Measurements from ENCODE around the gene CR1.
"Not testable (repeated sequence)": the region's sequence is repeated elsewhere in the genome, so short reads cannot be mapped to it uniquely, and the experiment has no call there.

The CR1 gene

GRCh38 chr1:207578796-207579435 lies 83.0 kb downstream of the CR1 start:
- H3K4me3 ChIP-seq (ENCODE audit: low read length) = no peak overlapping the region
- TF ChIP-seq, protein P1, sequence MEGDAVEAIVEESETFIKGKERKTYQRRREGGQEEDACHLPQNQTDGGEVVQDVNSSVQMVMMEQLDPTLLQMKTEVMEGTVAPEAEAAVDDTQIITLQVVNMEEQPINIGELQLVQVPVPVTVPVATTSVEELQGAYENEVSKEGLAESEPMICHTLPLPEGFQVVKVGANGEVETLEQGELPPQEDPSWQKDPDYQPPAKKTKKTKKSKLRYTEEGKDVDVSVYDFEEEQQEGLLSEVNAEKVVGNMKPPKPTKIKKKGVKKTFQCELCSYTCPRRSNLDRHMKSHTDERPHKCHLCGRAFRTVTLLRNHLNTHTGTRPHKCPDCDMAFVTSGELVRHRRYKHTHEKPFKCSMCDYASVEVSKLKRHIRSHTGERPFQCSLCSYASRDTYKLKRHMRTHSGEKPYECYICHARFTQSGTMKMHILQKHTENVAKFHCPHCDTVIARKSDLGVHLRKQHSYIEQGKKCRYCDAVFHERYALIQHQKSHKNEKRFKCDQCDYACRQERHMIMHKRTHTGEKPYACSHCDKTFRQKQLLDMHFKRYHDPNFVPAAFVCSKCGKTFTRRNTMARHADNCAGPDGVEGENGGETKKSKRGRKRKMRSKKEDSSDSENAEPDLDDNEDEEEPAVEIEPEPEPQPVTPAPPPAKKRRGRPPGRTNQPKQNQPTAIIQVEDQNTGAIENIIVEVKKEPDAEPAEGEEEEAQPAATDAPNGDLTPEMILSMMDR (IDR thresholded peaks at IDR 0.05; ENCODE audit: insufficient read depth, low read depth, low read length, missing control alignments) = no peak

DNA sequence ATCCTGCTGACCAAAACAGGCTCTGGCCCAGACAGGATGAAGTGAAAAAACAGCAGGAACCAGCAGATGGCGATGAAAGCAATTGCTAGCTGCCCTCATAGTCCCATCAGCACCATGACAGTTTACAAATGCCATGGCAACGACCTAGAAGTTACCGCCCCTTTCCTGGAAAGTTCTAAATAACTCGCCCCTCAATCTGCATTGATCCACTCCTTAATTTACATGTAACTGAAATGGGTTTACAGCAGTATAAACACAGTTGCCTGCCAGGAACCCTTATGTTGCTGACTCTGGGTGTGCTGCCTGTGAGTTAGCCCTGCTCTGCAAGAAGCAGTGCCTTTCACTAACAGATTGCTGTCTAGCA lies 83.5 kb downstream of the CR1 start:
- peak; percentile 72 for DNase-seq (ENCODE audit: low read depth)
- TF ChIP-seq, protein P1 (IDR thresholded peaks at IDR 0.05; ENCODE audit: insufficient read depth, low read depth, low read length, missing control alignments) = peak; percentile 74

More at GRCh38 chr1:207578796-207579435, 83.0 kb downstream of the CR1 start:
- no peak for DNase-seq (ENCODE audit: low read depth)

DNA sequence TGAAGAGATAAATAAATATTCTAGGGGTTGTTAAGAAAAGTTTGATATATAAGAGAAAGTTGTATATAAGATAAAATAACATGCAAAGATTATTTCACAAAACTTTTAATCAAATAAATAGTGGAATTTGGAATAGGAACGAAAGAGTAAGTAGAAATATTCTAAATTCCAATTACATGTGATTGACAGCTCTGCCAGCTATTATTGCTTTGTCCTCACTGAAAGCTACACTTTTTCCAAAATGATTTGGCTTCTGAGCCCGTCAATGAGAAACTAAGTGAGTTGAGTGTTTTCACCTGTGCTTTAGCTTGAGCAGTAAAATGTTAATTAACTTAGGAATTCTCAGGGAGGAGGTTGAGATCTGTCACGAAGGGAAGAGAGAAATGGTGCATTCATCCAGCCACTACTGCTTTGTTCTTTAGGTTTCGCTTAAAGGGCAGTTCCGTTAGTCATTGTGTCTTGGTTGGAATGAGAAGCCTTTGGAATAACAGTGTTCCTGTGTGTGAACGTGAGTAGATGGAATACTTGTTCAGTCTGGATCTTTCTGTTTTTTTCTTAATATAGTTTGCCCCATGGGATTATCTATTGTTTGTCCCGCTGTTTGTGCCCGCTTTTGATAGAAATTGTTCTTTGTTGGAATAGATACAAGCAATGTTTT lies 85.7 kb downstream of the CR1 start:
- H3K4me3 ChIP-seq (ENCODE audit: low read length) = no peak overlapping the region
- no peak for DNase-seq (ENCODE audit: low read depth)
- TF ChIP-seq, protein P1 (IDR thresholded peaks at IDR 0.05; ENCODE audit: insufficient read depth, low read depth, low read length, missing control alignments) = no peak

More for the DNA sequence above, 83.5 kb downstream of the CR1 start:
- no peak overlapping the region for H3K4me3 ChIP-seq (ENCODE audit: low read length)

GRCh38 chr1:207589506-207589905 lies 93.5 kb downstream of the CR1 start:
- peak; percentile 42 for DNase-seq (ENCODE audit: low read depth)
- H3K4me3 ChIP-seq (ENCODE audit: low read length) = not testable (repeated sequence)

DNA sequence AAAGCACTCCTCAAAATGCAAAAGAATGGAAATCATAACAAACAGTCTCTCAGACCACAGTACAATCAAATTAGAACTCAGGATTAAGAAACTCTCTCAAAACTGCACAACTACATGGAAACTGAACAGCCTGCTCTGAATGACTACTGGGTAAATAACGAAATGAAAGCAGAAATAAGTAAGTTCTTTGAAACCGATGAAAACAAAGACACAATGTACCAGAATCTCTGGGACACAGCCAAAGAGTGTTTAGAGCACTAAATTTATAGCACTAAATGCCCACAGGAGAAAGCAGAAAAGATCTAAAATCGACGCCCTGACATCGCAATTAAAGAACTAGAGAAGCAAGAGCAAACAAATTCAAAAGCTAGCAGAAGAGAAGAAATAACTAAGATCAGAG lies 95.2 kb downstream of the CR1 start:
- not testable (repeated sequence) for DNase-seq (ENCODE audit: low read depth); H3K4me3 ChIP-seq (ENCODE audit: low read length)

GRCh38 chr1:207594095-207594494 lies 98.1 kb downstream of the CR1 start:
- DNase-seq (ENCODE audit: low read depth); H3K4me3 ChIP-seq (ENCODE audit: low read length): not testable (repeated sequence)

- TF ChIP-seq, protein P1 (IDR thresholded peaks at IDR 0.05; ENCODE audit: insufficient read depth, low read depth, low read length, missing control alignments) = no peak
- DNase-seq (ENCODE audit: low read depth) = peak; percentile 37
- no peak overlapping the region for H3K4me3 ChIP-seq (ENCODE audit: low read length)
Measured at GRCh38 chr1:207603777-207604176, 107.8 kb downstream of the CR1 start.

GRCh38 chr1:207605444-207606361 lies 109.7 kb downstream of the CR1 start:
- no peak overlapping the region for H3K4me3 ChIP-seq (ENCODE audit: low read length)
- TF ChIP-seq, protein P1 (IDR thresholded peaks at IDR 0.05; ENCODE audit: insufficient read depth, low read depth, low read length, missing control alignments) = no peak
- DNase-seq (ENCODE audit: low read depth) = no peak

All from epithelial cell of esophagus (primary cell).